ENCODE measurements around the gene CA11.
A peak's percentile ranks its signal among the peaks of the same experiment; 100 is the strongest.

CA11 gene

DNA sequence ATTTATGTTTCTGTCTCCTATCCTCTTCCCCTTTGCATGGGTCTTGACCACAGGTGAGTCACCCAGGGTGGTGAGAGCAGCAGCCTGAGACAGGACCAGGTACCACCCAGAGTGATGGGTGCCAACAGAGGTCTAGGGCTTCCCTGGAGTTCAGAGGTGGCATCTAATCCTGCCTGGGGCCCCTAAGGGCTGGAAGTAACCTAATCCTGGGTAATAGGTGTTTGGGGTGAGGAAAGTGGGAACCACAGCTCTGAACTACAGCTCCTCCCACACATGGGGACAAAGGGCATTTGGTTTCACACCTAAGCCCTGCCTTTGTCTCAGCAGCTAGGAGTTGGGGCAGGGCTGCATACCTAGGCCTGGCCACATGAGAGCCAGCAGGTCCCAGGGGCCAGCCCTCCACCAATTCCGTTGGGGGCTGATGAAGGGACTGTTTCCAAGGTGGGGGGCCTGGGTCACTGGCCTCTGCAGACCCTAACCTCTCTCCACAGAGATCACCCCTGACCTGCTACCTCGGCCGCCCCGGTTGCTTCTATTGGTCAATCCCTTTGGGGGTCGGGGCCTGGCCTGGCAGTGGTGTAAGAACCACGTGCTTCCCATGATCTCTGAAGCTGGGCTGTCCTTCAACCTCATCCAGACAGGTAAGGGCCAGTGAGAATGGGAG, 18.7 kb downstream of the CA11 start:
- TF ChIP-seq, protein P1, sequence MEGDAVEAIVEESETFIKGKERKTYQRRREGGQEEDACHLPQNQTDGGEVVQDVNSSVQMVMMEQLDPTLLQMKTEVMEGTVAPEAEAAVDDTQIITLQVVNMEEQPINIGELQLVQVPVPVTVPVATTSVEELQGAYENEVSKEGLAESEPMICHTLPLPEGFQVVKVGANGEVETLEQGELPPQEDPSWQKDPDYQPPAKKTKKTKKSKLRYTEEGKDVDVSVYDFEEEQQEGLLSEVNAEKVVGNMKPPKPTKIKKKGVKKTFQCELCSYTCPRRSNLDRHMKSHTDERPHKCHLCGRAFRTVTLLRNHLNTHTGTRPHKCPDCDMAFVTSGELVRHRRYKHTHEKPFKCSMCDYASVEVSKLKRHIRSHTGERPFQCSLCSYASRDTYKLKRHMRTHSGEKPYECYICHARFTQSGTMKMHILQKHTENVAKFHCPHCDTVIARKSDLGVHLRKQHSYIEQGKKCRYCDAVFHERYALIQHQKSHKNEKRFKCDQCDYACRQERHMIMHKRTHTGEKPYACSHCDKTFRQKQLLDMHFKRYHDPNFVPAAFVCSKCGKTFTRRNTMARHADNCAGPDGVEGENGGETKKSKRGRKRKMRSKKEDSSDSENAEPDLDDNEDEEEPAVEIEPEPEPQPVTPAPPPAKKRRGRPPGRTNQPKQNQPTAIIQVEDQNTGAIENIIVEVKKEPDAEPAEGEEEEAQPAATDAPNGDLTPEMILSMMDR (IDR thresholded peaks at IDR 0.05; ENCODE audit: extremely low read depth, insufficient read depth, missing control alignments), result no peak
- in situ Hi-C loops (cut with MboI; ENCODE audit: low pct_unique_long_range_greater_than_20kb, low sequenced_read_pairs, unreplicated experiment), result loop anchor here (25.0 kb wide), 1 partner anchor 335 kb away; the partner anchor contains the start of genes BAX and FTL
- no peak for DNase-seq (ENCODE audit: low spot score)

DNA sequence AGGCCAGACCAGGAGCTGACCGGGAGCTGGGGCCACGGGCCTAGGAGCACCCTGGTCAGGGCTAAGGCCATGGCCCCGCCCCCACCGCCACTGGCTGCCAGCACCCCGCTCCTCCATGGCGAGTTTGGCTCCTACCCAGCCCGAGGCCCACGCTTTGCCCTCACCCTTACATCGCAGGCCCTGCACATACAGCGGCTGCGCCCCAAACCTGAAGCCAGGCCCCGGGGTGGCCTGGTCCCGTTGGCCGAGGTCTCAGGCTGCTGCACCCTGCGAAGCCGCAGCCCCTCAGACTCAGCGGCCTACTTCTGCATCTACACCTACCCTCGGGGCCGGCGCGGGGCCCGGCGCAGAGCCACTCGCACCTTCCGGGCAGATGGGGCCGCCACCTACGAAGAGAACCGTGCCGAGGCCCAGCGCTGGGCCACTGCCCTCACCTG, 20.1 kb downstream of the CA11 start:
- TF ChIP-seq, protein P1 (IDR thresholded peaks at IDR 0.05; ENCODE audit: extremely low read depth, insufficient read depth, missing control alignments), result no peak
- DNase-seq (ENCODE audit: low spot score), result no peak
- in situ Hi-C loops (cut with MboI; ENCODE audit: low pct_unique_long_range_greater_than_20kb, low sequenced_read_pairs, unreplicated experiment), result loop anchor here (25.0 kb wide), 1 partner anchor 336 kb away; the partner anchor contains the start of genes BAX and FTL

DNA sequence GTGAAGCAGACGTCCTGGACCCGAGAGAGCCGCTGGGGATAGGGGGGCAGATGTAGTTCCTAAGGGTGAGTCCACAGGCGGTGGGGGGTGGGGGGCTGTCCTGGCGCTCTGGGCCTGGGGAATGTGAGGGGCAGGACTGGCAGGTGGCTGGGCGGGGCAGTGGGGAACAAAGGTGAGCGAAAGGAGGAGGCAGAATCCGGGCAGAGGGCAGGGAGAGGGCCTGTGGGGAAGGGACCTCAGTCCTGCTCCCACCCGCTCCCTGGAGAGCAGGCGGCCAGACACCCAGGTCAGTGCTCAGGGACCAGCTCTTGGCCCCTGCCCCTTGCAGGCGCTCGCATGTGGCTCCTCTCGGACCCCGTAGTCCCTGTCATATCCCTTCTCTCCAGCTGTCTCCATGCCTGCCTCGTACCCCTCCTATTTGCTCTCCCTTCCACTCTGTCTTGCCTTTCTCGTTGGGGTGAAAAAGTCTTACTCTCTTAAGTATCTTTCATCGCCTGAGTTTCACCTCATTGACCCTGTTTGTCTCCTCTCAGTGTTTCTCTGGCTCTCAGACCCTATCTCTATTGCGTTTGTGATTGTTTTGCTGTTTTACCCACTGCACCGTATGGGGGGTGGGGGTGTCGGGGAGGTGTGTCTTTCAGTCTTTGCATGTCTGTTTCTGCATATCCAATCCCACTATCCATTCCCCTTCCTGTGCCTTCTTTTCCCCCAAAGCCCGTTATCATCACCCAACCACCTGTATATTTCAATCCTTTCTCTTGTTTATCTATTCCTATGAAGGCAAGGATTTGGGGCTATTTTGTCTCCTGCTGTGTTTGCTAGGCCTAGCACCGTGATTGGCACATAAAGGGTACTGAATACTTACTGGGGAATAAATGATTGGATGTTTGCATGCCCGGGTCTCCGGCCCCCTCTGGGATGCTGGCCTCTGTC, 20.9 kb downstream of the CA11 start:
- in situ Hi-C loops (cut with MboI; ENCODE audit: low pct_unique_long_range_greater_than_20kb, low sequenced_read_pairs, unreplicated experiment), result loop anchor here (25.0 kb wide), 1 partner anchor 337 kb away; the partner anchor contains the start of genes BAX and FTL
- no peak for DNase-seq (ENCODE audit: low spot score)
- TF ChIP-seq, protein P1 (IDR thresholded peaks at IDR 0.05; ENCODE audit: extremely low read depth, insufficient read depth, missing control alignments), result no peak

GRCh38 chr19:48624067-48624594, 21.9 kb downstream of the CA11 start:
- TF ChIP-seq, protein P1 (IDR thresholded peaks at IDR 0.05; ENCODE audit: extremely low read depth, insufficient read depth, missing control alignments), result no peak
- DNase-seq (ENCODE audit: low spot score), result peak; percentile 96
- in situ Hi-C loops (cut with MboI; ENCODE audit: low pct_unique_long_range_greater_than_20kb, low sequenced_read_pairs, unreplicated experiment), result no loop called here

GRCh38 chr19:48623556-48624066, 22.4 kb downstream of the CA11 start:
- TF ChIP-seq, protein P1 (IDR thresholded peaks at IDR 0.05; ENCODE audit: extremely low read depth, insufficient read depth, missing control alignments), result no peak
- DNase-seq (ENCODE audit: low spot score), result no peak
- in situ Hi-C loops (cut with MboI; ENCODE audit: low pct_unique_long_range_greater_than_20kb, low sequenced_read_pairs, unreplicated experiment), result no loop called here
